HG03159 (cell line): ENCODE results near the gene EYS.

Experiments
- ATAC-seq: cut with Tn5 transposase; IDR thresholded peaks from one replicate; pipeline ENCODE4 v1.9.1; 2021; ENCODE audit warnings: mild to moderate bottlenecking, moderate library complexity; ENCODE audit not compliant: unreplicated experiment

Gene EYS

GRCh38 chr6:64679416-64679815 lies 1027.6 kb downstream of the EYS start:
- ATAC-seq = no peak

GRCh38 chr6:64672651-64673050 lies 1034.4 kb downstream of the EYS start:
- ATAC-seq = no peak

GRCh38 chr6:64672131-64672530 lies 1034.9 kb downstream of the EYS start:
- no peak for ATAC-seq

- ATAC-seq = no peak
These were observed 1041.9 kb downstream of the EYS start for GRCh38 chr6:64665137-64665536.

GRCh38 chr6:64664480-64664879 lies 1042.5 kb downstream of the EYS start:
- no peak for ATAC-seq

- no peak for ATAC-seq
These were observed 1063.0 kb downstream of the EYS start for GRCh38 chr6:64644024-64644423.

- ATAC-seq = no peak
These were observed 1076.1 kb downstream of the EYS start for GRCh38 chr6:64630901-64631300.

GRCh38 chr6:64622944-64623343 lies 1084.1 kb downstream of the EYS start:
- ATAC-seq = no peak

- no peak for ATAC-seq
These were observed 1104.0 kb downstream of the EYS start for GRCh38 chr6:64602993-64603392.

GRCh38 chr6:64591676-64592036 lies 1115.4 kb downstream of the EYS start:
- ATAC-seq = no peak

GRCh38 chr6:64590965-64591675 lies 1115.9 kb downstream of the EYS start:
- ATAC-seq = no peak

GRCh38 chr6:64589961-64590360 lies 1117.1 kb downstream of the EYS start:
- no peak for ATAC-seq

- ATAC-seq = no peak
These were observed 1126.7 kb downstream of the EYS start for GRCh38 chr6:64580346-64580745.

- ATAC-seq = no peak
These were observed 1153.7 kb downstream of the EYS start for GRCh38 chr6:64553249-64553786.

- no peak for ATAC-seq
These were observed 1159.3 kb downstream of the EYS start for GRCh38 chr6:64547594-64548268.

- no peak for ATAC-seq
These were observed 1167.1 kb downstream of the EYS start for GRCh38 chr6:64539917-64540316.

- no peak for ATAC-seq
These were observed 1168.3 kb downstream of the EYS start for GRCh38 chr6:64538722-64539121.

- no peak for ATAC-seq
These were observed 1179.1 kb downstream of the EYS start for GRCh38 chr6:64527899-64528298.

- ATAC-seq = no peak
These were observed 1184.2 kb downstream of the EYS start for GRCh38 chr6:64522859-64523258.

GRCh38 chr6:64520050-64520449 lies 1187.0 kb downstream of the EYS start:
- ATAC-seq = peak; percentile 79

GRCh38 chr6:64516393-64516792 lies 1190.6 kb downstream of the EYS start:
- no peak for ATAC-seq

- ATAC-seq = no peak
These were observed 1199.4 kb downstream of the EYS start for GRCh38 chr6:64507661-64508060.
